ENCODE measurements around the gene SUPT3H.
"Not testable (repeated sequence)": the region's sequence is repeated elsewhere in the genome, so short reads cannot be mapped to it uniquely, and the experiment has no call there.

The SUPT3H gene

DNA sequence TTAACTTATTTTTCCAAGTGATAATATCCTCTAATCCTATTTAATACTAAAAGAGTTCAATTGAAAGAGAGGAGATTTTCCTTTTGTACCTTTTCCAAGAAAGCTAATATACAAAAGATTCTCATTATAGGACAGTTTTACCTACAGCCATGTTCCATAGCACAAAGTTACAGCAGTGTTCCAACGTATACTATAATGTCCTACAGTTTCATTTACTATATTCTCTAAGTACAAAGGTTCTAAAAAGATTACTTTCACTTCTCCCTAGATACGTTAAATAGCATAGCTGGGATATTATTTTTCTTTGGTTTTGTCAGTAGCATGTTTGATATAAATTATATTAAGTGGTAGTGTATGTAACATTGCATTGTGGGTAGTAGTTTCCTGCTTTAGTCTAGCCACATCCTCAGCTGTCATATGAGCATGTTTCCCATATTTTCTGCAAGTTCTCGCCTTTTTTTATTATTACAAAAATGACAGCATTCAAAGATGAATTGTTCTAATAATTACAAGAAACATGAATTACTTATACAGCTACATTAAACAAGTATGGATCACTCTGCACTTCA, 54.0 kb downstream of the SUPT3H start:
- no peak for DNase-seq (ENCODE audit: low spot score)

DNA sequence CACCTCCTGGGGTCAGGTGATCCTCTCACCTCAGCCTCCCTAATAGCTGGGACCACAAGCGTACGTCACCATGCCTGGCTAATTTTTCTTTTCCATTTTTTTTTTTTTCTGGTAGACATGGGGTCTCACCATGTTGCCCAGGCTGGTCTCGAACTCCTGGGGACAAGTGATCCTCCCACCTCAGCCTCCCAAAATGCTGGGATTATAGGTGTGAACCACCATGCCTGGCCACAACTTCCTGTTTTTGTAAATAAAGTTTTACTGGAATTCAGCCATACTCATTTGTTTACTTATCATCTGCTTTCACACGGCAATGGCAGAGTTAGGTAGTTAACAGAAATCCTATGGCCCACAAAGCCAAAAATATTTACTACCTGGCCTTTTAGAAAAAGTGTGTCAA, 57.4 kb downstream of the SUPT3H start:
- DNase-seq (ENCODE audit: low spot score), result no peak

DNA sequence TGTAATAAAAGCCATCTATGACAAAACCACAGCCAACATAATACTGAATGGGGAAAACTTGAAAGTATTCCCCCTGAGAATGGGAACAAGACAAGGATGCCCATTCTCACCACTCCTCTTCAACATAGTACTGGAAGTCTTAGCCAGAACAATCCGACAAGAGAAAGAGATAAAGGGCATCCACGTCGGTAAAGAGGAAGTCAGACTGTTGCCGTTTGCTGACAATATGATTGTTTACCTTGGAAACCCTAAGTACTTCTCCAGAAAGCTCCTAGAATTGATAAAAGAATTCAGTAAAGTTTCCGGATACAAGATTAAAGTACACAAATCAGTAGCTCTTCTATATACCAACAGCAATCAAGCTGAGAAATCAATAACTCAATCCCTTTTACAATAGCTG, 63.6 kb downstream of the SUPT3H start:
- DNase-seq (ENCODE audit: low spot score), result no peak

DNA sequence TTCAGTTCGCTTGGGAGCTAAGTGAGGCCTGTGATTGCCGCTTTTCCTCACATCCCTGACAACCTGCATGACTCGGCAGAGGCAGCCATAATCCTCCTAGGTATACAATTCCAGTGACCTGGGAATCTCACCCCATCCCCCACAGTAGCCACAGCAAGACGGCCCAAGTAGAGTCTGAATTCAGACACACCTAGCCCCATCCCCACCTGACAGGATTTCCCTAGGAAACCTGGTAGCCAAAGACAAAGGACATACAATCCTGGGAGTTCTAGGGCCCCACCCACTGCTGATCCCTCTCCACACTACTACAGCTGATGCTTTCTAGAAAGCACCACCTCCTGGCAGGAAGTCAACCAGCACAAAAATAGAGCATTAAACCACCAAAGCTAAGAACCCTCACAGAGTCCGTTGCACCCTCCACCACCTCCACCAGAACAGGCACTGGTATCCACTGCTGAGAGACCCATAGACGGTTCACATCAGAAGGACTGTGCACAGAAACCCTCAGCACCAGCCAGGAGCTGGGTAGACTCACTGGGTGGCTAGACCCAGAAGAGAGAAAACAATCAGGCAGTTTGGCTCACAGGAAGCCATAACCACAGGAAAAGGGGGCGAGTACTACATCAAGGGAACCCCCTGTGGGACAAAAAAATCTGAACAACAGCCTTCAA, 67.5 kb downstream of the SUPT3H start:
- no peak for DNase-seq (ENCODE audit: low spot score)

DNA sequence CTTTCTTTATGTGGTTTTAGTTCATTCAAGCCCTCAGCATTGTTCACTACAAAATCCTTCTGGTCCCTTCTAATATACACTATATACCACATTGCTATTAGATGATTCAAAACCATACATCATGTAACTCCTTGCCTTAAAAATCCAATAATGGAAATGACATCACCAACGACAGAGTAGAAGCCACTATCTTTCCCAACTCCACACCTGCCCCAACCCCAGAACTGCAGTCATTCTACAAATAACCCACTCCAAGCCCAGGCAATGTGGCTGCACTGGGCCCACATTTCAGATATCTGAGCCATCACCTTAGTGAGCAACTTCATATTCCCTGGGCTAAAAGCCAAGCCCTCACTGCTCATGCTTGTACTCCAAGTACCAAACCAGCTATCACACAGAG, 72.2 kb downstream of the SUPT3H start:
- DNase-seq (ENCODE audit: low spot score), result no peak

DNA sequence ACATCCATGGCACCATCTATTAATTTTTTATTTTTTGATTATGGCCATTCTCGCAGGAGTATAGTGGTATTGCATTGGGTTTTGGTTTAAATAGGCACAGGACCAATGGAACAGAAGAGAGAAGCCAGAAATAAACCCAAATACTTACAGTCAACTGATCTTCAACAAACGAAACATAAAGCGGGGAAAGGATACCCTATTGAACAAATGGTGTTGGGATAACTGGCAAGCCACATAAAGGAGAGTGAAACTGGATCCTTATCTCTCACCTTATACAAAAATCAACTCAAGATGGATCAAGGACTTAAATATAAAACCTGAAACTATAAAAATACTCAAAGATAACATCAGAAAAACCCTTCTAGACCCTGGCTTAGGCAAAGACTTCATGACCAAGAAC, 74.9 kb downstream of the SUPT3H start:
- no peak for DNase-seq (ENCODE audit: low spot score)

DNA sequence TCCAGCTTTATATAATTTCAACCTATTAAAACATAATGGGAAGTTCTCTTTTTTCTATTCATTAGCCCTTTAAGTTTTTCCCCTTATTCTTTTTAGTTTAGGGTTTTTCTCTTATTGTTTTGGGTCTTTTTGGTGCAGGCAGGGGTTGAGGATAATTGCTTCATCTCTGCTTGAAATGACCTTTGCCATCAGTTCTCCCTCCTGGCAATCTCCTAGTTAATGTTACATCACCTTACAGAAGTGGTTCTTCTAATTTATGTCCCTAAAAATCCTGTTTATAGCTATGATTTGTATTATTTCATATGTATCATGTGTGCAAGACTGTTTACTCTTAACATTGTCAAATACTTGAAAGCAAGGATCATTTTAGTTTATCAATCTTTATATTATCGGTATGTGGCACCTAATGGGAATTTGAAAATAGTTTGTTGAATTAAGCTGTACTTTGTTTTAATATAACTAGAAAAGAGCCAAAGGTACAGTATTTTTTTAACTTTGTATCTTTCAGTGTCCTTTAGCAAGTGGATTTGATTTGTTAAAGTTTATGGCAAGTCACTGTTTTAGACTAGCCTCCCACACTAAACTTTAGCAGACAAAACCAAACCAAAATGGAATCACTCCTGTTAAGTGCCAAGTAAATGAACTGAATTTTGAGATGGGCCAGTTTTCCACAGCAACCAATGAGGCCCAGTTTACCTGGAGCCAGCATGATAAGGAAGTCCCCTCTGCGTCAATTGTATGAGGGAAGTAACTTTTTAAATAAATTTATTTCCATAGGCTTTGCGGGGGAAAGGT, 76.2 kb downstream of the SUPT3H start:
- no peak for DNase-seq (ENCODE audit: low spot score)

DNA sequence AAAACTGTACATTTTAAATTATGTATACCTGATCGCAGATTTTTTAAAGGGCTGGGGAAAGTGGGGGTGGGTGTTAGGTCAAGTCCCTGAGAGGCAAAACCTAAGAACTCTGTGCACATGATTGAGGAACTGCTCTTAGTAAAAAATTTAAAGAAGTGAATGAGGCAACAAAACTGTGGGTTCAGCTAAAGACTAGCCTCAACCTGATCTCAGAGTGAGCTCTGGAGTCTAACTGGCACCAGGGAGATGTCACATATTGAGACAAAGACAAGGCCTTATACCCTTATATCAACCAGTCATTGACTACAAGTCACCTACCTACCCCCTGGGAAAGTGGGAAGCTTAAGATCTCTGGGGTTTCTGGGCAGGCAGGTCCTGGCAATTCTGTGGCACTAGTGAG, 77.0 kb downstream of the SUPT3H start:
- no peak for DNase-seq (ENCODE audit: low spot score)

DNA sequence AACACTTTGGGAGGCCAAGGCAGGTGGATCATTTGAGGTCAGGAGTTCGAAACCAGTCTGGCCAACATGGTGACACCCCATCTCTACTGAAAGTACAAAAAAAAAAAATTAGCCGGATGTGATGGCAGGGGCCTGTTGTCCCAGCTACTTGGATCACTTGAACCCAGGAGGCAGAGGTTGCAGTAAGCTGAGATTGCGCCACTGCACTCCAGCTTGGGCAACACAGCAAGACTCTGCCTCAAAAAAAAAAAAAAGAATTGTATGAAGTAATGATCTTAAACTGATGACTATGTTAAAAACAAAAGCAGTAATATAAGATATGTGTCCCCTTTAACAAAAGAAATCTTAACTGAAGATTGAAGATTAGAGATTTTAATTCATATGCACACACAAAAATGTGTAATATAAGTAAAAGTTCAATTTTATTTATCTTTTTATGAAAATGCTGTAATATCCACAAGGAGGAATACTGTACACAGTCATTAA, 78.6 kb downstream of the SUPT3H start:
- no peak for DNase-seq (ENCODE audit: low spot score)

DNA sequence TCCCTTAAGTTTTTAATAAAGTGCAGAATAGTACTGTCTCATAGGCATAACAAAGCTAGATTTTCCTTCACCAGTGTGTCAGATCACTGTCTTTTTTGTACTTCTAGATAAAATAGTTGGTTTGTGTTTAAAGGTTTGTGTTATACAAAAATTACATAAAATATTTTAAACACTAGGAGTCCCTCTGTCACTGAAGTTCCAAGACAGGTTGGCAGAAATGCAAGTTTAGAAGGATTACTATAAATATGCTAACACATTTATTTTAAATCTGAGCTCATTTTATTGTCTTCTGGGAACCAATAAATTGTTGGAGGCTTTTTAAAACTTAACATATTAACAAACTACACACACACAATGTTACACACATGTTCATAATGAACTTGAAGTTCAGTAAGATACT, 80.4 kb downstream of the SUPT3H start:
- DNase-seq (ENCODE audit: low spot score), result no peak

DNA sequence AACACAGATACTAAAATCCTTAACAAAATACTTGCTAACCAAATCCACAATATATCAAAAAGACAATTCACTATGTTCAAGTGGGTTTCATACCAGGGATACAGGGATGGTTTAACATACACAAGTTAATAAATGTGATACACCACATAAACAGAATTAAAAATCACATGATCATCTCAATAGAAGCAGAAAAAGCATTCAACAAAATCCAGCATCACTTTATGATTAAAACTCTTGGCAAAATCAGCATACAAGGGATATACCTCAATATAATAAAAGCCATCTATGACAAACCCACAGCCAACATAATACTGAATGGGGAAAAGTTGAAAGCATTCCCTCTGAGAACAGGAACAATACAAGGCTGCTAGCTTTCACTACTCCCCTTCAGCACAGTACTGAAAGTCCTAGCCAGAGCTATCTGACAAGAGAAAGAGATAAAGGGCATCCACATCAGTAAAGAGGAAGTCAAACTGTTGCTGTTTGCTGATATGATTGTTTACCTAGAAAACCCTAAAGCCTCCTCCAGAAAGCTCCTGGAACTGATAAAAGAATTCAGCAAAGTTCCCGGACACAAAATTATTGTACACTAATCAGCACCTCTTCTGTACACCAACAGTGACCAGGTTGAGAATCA, 83.6 kb downstream of the SUPT3H start:
- DNase-seq (ENCODE audit: low spot score), result not testable (repeated sequence)

DNA sequence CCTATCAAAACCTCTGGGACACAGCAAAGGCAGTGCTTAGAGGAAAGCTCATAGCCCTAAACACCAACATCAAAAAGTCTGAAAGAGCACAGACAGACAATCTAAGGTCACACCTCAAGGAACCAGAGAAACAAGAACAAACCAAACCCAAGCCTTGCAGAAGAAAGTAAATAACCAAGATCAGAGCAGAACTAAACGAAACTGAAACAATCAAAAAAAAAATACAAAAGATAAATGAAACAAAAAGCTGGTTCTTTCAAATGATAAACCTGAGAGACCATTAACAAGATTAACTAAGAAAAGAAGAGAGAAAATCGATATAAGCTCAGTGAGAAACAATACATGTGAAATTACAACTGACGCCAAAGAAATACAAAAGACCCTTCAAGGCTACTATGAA, 84.4 kb downstream of the SUPT3H start:
- no peak for DNase-seq (ENCODE audit: low spot score)

DNA sequence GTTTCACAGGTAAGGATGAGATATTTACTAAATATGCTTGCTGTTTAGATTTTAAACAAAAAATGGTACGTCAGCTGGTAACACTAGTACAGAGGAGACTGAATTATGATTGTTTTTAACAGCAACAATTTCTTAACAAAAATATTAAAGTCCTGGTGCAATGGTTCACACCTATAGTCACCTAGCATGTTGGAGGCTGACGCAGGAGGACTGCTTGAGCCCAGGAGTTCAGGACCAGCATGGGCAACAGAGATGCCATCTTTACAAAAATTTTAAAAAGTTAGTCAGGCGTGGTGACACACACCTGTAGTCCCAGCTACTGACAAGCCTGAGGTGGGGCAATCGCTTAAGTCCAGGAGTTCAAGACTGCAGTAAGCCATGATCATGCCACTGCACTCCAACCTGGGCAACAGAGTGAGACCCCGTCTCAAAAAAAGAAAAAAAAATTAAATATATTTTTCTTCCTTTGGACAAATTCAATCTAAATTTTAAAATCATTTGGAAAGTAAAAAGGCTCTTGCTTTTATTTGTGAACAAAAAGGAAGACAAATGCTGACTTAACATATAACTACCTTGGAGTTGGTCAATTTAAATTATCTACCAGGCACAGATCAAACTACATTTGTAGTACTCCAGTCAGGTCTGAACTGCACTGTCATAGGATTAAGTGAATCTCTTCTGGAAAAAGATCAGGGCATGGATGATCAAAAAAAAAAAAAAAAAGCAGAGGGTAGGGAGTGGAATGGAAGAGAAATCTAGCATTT, 87.8 kb downstream of the SUPT3H start:
- no peak for DNase-seq (ENCODE audit: low spot score)

DNA sequence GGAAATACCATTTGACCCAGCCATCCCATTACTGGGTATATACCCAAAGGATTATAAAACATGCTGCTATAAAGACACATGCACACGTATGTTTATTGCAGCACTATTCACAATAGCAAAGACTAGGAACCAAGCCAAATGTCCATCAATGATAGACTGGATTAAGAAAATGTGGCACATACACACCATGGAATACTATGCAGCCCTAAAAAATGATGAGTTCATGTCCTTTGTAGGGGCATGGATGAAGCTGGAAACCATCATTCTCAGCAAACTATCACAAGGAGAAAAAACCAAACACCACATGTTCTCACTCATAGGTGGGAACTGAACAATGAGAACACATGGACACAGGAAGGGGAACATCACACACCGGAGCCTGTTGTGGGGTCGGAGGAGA, 91.0 kb downstream of the SUPT3H start:
- DNase-seq (ENCODE audit: low spot score), result not testable (repeated sequence)

DNA sequence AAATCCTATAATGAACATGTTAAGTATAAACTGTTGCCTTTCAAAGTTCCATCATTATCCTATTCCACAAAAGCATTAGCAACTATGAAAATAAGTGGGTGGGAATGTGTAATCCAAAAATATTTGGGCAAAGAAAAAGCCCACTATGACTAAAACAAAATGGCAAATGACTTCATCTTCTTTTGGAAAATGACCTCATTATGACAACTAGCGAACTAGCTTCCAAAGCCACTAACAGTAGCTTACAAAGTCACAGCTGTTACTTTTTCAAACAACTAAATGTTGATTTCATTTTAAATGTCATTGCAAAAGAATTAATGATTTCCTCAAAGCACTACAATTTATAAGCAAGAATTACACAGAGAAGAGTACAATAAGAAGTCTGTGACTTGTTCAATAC, 99.4 kb downstream of the SUPT3H start:
- no peak for DNase-seq (ENCODE audit: low spot score)

DNA sequence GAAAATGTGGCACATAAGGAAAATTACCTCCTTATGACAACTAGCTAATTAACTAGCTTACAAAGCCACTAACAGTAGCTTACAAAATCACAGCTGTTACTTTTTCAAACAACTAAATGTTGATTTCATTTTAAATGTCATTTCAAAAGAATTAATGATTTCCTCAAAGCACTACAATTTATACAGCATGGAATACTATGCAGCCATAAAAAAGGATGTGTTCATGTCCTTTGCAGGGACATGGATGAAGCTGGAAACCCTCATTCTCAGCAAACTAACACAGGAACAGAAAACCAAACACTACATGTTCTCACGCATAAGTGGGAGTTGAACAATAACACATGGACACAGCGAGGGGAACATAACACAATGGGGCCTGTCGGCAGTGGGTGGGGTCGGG, 100.0 kb downstream of the SUPT3H start:
- not testable (repeated sequence) for DNase-seq (ENCODE audit: low spot score)

DNA sequence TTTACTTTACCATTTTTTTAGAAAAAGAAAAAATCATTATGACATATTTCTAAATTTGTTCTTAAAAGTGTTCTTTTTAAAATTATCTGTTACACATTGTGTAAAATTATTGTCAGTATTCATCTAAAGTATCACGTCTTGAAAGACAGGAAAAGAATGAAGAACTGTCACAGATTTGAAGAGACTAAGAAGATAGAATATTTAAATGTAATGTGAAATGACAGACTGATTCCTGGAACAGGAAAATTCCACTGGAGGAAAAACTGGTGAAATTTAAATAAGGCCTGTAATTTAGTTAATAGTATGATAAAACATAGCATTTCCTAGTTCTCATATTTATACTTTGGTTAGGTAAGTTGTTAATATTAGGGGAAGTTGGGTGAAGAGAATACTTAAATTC, 102.4 kb downstream of the SUPT3H start:
- no peak for DNase-seq (ENCODE audit: low spot score)

DNA sequence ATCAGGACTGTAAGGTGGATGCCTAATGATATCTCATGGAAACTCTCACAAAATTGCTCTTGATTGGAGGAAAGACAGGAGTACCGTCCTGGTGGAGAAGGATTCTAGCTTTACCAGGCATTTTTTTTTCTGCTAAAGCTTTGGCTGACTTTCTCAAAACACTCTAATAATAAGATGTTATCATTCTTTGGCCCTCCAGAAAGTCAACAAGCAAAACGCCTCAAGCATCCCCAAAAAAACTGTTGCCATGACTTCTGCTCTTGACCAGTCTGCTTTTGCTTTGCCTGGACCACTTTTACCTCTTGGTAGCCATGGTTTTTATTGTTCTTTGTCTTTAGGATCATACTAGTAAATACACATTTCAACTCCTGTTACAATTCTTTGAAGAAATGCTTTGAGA, 105.1 kb downstream of the SUPT3H start:
- DNase-seq (ENCODE audit: low spot score), result no peak

DNA sequence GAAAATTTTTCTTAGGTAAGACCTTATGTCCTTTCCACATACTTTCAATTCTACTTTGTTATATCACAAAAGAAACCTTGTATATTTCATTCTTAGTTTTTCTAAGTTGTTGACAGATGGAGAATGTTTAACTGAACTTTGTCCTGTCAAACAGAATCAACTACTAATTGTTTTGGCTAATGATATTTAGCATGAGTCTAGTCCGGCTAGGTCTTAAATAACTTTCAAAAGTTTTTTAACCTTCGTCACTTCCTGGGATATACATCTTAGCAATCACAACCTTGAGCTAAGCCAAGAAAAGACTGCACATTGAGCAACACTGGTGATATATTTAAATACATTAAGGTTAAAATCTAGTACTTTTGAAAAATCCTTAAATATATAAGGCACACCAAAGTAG, 112.5 kb downstream of the SUPT3H start:
- no peak for DNase-seq (ENCODE audit: low spot score)

DNA sequence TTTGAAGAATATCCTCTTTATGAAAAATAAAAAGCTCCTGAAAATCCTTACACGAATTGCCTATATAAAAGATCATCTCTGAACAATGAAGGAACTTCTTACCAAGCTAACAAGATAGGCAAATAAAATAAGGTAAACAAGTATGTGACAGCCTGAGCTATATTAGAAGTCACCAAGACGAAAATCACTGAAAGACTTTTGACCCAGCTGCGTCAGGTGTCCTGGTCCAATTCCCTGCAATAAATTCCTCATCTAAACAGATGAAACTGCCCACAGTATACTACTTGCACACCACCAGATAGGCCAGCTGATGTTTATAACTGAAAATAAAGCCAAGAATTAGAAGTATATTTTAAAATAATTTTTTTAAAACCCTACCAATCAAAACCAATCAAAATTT, 117.0 kb downstream of the SUPT3H start:
- no peak for DNase-seq (ENCODE audit: low spot score)

DNA sequence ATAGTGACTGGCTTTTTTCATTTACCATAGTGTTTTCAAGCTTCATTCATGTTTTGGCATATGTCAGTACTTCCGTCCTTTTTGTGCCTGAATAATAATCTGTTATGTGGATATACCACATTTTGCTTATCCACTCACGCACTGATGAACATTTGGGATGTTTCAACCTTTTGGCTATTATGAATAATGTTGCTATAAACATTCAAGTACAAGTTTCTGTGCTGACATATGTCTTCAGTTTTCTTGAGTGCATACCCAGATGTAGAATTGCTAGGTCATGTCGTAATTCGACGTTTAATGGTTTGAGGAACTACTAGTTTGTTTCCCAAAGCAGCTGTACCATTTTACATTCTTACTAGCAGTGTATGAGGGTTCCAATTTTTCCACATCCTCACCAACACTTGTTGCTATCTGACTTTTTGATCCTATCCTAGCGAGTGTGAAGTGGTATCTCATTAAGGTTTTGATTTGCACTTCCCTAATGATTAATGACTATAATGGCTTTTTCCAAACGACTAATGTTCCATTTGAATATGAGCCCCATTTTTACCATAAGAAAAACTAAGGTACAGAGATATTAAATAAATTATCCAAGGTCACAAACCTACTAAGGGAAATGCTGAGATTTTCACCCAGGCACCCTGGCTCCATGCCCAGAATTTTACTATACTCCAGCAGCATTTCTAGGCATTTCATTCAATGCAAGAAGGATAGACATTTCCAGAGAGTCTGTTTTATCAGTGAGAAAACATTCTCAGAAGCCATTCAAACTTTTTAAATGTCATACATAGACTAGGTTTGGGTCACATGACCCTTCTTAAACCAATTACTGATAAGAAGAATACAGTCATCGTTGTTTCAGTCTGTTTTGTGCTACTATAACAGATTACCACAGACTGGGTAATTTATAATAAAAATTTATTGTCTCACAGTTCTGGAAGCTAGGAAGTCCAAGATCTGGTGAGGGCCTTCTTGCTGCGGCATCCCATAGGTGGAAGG, 120.7 kb downstream of the SUPT3H start:
- DNase-seq (ENCODE audit: low spot score), result no peak

Data from hepatic stellate cell (primary cell).